Endothelial cell of umbilical vein (primary cell): ENCODE measurements around the gene CYP17A1. TPM values are rescaled to one million over a fixed set of nuclear protein-coding genes. Genes with fewer than 3 reads are reported as not detected.

Experiments
- BruUV-seq: library from RNA; stranded (reverse); fragments of 400-500 nt; replicated peaks from 2 replicates; lab custom pipeline; 2021; lab: Mats Ljungman, UMichigan
- CTCF ChIA-PET: fragments of 300-600, 350-600 bp; sonication (Branson Sonifier 250); formaldehyde crosslinking; loops from one replicate; lab custom pipeline; 2021; ENCODE audit warnings: antibody characterized with exemption, inconsistent platforms; lab: Charles Lee
- POLR2A ChIA-PET: fragments of 300-600, 350-600 bp; sonication (Branson Sonifier 250); formaldehyde crosslinking; loops from one replicate; lab custom pipeline; 2021; ENCODE audit warnings: antibody characterized with exemption, inconsistent platforms; lab: Charles Lee
- DNase-seq: peaks from one replicate; pipeline ENCODE4 v3.0.0-alpha.2; 2011; ENCODE audit warnings: low read depth, low spot score
- FAIRE-seq: peaks from 2 replicates; lab custom pipeline; 2011; peaks lifted over from hg19 to GRCh38; lab: Jason Lieb, UNC
- H2AFZ ChIP-seq: 2 replicates; pipeline ENCODE4 v1.6.0; 2012; ENCODE audit warnings: low read depth, low read length, control low read depth, inconsistent platforms
- H3K27ac ChIP-seq: 2 replicates; pipeline ENCODE4 v1.5.1; 2011; ENCODE audit warnings: low read depth, mild to moderate bottlenecking, control low read depth, low read length, moderate library complexity; ENCODE audit not compliant: insufficient read depth
- H3K27me3 ChIP-seq, 2 experiments: 2 replicates each; pipeline versions ENCODE4 v1.6.0 to v1.6.1; 2011; ENCODE audit warnings: low read length in 2 of 2, mixed read lengths in 1 of 2; ENCODE audit not compliant: control insufficient read depth in 2 of 2, insufficient read depth in 2 of 2
- H3K36me3 ChIP-seq, 2 experiments: 2 replicates in 1 of 2; 3 replicates in 1 of 2; pipeline ENCODE4 v1.5.1; 2011; ENCODE audit warnings: low read length in 2 of 2, mild to moderate bottlenecking in 1 of 2, moderate library complexity in 1 of 2; ENCODE audit not compliant: control insufficient read depth in 2 of 2, insufficient read depth in 2 of 2; ENCODE audit errors: extremely low read depth in 1 of 2
- H3K4me1 ChIP-seq: 3 replicates; pipeline ENCODE4 v1.5.1; 2011; ENCODE audit warnings: mild to moderate bottlenecking, low read length; ENCODE audit not compliant: control insufficient read depth, insufficient read depth; ENCODE audit errors: extremely low read depth
- H3K4me2 ChIP-seq: 2 replicates; pipeline ENCODE4 v1.6.1; 2011; ENCODE audit warnings: low read length, control low read depth, mixed read lengths; ENCODE audit not compliant: insufficient read depth
- H3K4me3 ChIP-seq, 3 experiments: fragments of 200-600 bp in 1 of 3; sonication (generic), shearing (Covaris generic) in 1 of 3; replicated peaks in 1 of 3; 2 replicates each; pipeline ENCODE4 v1.5.1; 2011 to 2016; ENCODE audit warnings: control low read depth in 3 of 3, low read length in 3 of 3, mild to moderate bottlenecking in 2 of 3, inconsistent platforms in 1 of 3, low read depth in 1 of 3, moderate library complexity in 1 of 3; ENCODE audit not compliant: insufficient read depth in 1 of 3
- H3K79me2 ChIP-seq: 2 replicates; pipeline ENCODE4 v1.6.0; 2012; ENCODE audit warnings: low read length, inconsistent platforms; ENCODE audit not compliant: control insufficient read depth, insufficient read depth
- H3K9ac ChIP-seq: replicated peaks from 2 replicates; pipeline ENCODE3; 2011; ENCODE audit warnings: low read length, control low read depth; ENCODE audit not compliant: insufficient read depth; ENCODE audit errors: extremely low read depth
- H3K9me1 ChIP-seq: replicated peaks from 3 replicates; pipeline ENCODE4 v1.6.0; 2011; ENCODE audit warnings: mild to moderate bottlenecking, low read length; ENCODE audit not compliant: control insufficient read depth, insufficient read depth; ENCODE audit errors: extremely low read depth
- H3K9me3 ChIP-seq: replicated peaks from 2 replicates; pipeline ENCODE4 v1.5.1; 2012; ENCODE audit warnings: low read length, inconsistent platforms; ENCODE audit not compliant: control insufficient read depth, insufficient read depth
- H4K20me1 ChIP-seq: replicated peaks from 2 replicates; pipeline ENCODE3; 2011; ENCODE audit warnings: mild to moderate bottlenecking, low read length; ENCODE audit not compliant: control insufficient read depth, insufficient read depth; ENCODE audit errors: extremely low read depth
- CTCF ChIP-seq, 2 donors: IDR thresholded peaks; 1 replicate in 1 of 2; 2 replicates in 1 of 2; pipeline ENCODE4 v1.5.1; 2011; ENCODE audit warnings: low read length in 2 of 2, mild to moderate bottlenecking in 2 of 2, moderate library complexity in 2 of 2, control low read depth in 1 of 2, inconsistent platforms in 1 of 2, low read depth in 1 of 2; ENCODE audit not compliant: insufficient read depth in 1 of 2; ENCODE audit errors: extremely low read depth in 1 of 2
- EZH2 ChIP-seq: IDR thresholded peaks from 2 replicates; pipeline ENCODE4 v1.6.1; 2012; ENCODE audit warnings: borderline replicate concordance, low read depth, mild to moderate bottlenecking, moderate library complexity, low read length, inconsistent platforms; ENCODE audit not compliant: severe bottlenecking
- FOS ChIP-seq: IDR thresholded peaks from 2 replicates; pipeline ENCODE4 v1.6.1; 2011; ENCODE audit warnings: mild to moderate bottlenecking, low read length, moderate library complexity, borderline replicate concordance; ENCODE audit not compliant: insufficient read depth
- GATA2 ChIP-seq: IDR thresholded peaks from 2 replicates; pipeline ENCODE4 v1.7.0; 2011; ENCODE audit warnings: low read depth, mild to moderate bottlenecking, moderate library complexity, mixed read lengths, low read length; ENCODE audit not compliant: insufficient read length, insufficient read depth
- JUN ChIP-seq: IDR thresholded peaks from 2 replicates; pipeline ENCODE4 v1.6.1; 2011; ENCODE audit warnings: borderline replicate concordance, low read depth; ENCODE audit not compliant: insufficient read length, insufficient read depth
- MAX ChIP-seq: IDR thresholded peaks from 2 replicates; pipeline ENCODE4 v1.6.1; 2011; ENCODE audit not compliant: insufficient read depth, insufficient read length
- MYC ChIP-seq: IDR thresholded peaks from one replicate; pipeline ENCODE4 v1.6.1; 2011; ENCODE audit warnings: mild to moderate bottlenecking, low read depth, low read length
- POLR2A ChIP-seq: IDR thresholded peaks from 2 replicates; pipeline ENCODE4 v1.6.1; 2012; ENCODE audit warnings: low read depth, mild to moderate bottlenecking, control low read depth, low read length
- POLR2AphosphoS5 ChIP-seq: IDR thresholded peaks from 2 replicates; pipeline ENCODE4 v1.6.1; 2012; ENCODE audit warnings: low read depth, mild to moderate bottlenecking, control low read depth, low read length, moderate library complexity; ENCODE audit not compliant: insufficient read depth
- dilution Hi-C: fragments of 300-500 bp; cut with MboI; formaldehyde crosslinking; loops from one replicate; pipeline ENCODE4 v1.15.0; 2019; ENCODE audit warnings: low sequenced_read_pairs; ENCODE audit not compliant: extremely low pct_ligation_motif_present
- intact Hi-C: fragments of 100-400 bp; cut with micrococcal nuclease; formaldehyde crosslinking; loops from one replicate; pipeline ENCODE4 v1.10.0; 2022
- polyA plus RNA-seq, 4 experiments: library from polyadenylated mRNA; depleted of rRNA in 3 of 4; stranded (reverse) in 3 of 4; unstranded in 1 of 4; fragments of >200 nt; gene quantifications; 2 replicates each; pipeline versions ENCODE4 v1.2.1 to v1.2.3, GENCODE V29; 2011 to 2012; ENCODE audit warnings: missing spikeins in 1 of 4
- total RNA-seq: library from RNA; stranded (reverse); gene quantifications from 2 replicates; pipeline ENCODE4 v1.2.3, GENCODE V29; 2021

CYP17A1 gene
- total and polyA plus RNA-seq, 2 donors (not counting 3 experiments of a cell fraction or from before 2014, with no cell fraction given): not detected

GRCh38 chr10:102781921-102782557 lies 55.2 kb downstream of the CYP17A1 start:
- POLR2A ChIA-PET: interaction anchor here (1.5 kb wide), 1 partner anchor 21 kb away, joined by 7 read pairs; no protein-coding TSS in a partner anchor
- peaks cover 58% of the 10 kb centered on the region for H3K4me1 ChIP-seq
- peak; percentile 94 for FAIRE-seq

More at GRCh38 chr10:102781921-102782557, 55.2 kb downstream of the CYP17A1 start:
- Histone ChIP-seq H3K4me2 (peak overlapping the region; percentile 50), H3K27me3 (no peaks in the 10 kb centered on the region), H3K36me3 (peaks cover 0 to 2% of the 10 kb centered on the region in 2 experiments), H2AFZ (no peak overlapping the region), H4K20me1 (no peaks in the 10 kb centered on the region), H3K9ac (peak overlapping the region; percentile 55), H3K79me2 (peaks cover 24% of the 10 kb centered on the region), H3K27ac (peak overlapping the region; percentile 77), H3K9me1 (no peaks in the 10 kb centered on the region), H3K4me3 (no peak overlapping the region), H3K9me3 (no peaks in the 10 kb centered on the region)
- intact Hi-C loops (loop anchor here (1.0 kb wide), 3 partner anchors 21 to 34 kb away; no protein-coding TSS in a partner anchor), dilution Hi-C loops (no loop called here)
- no peak for TF ChIP-seq JUN
- no peak for TF ChIP-seq CTCF (IDR thresholded peaks at IDR 0.05; ENCODE audit: extremely low read depth in 1 of 2, insufficient read depth in 1 of 2, low read depth in 1 of 2, low read length in 2 of 2)
- no peak for TF ChIP-seq MAX
- TF ChIP-seq EZH2: no peak
- no peak for TF ChIP-seq POLR2AphosphoS5
- TF ChIP-seq MYC: no peak
- TF ChIP-seq GATA2: no peak
- no peak for TF ChIP-seq POLR2A
- TF ChIP-seq FOS: no peak
- CTCF ChIA-PET: interaction anchor here (1.3 to 1.6 kb wide), 2 partner anchors 19 to 21 kb away, joined by 4 to 5 read pairs; no protein-coding TSS in a partner anchor
- DNase-seq: peak; percentile 83
- BruUV-seq: no TSS peak
